ENCODE measurements around the gene SPTBN5. TPM values are rescaled to one million over a fixed set of nuclear protein-coding genes. Genes with fewer than 3 reads are reported as not detected.

The SPTBN5 gene
- polyA plus RNA-seq, 1 donor from 2014 or later = 0.01 TPM

DNA sequence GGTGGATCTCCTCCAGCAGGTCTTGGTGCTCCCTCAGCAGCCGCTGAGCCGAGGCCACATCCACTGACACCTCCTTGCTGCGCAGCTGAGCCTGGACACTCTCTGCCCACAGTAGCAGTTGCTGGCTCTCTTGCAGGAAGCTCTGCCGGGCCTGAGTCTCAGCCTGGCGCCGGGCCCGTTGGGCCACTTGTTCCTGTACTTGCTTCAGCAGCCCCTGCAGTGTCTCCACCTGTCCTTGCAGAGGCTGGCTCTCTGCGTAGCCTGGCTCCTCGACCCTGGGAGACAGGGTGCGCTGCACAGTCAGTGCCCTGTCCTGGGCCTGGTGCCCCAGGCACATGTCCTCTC, 15.5 kb downstream of the SPTBN5 start:
- Histone ChIP-seq H3K9ac (ENCODE audit: low read length) (no peak overlapping the region), H4K20me1 (ENCODE audit: insufficient read depth) (no peaks in the 10 kb centered on the region), H3F3A (ENCODE audit: insufficient read depth, low read length, poor library complexity, severe bottlenecking) (no peaks in the 10 kb centered on the region)

GRCh38 chr15:41877631-41878354, 16.1 kb downstream of the SPTBN5 start:
- Histone ChIP-seq H3K27me3 (ENCODE audit: insufficient read depth, low read depth, low read length) (peaks cover 24% of the 10 kb centered on the region), H3K9me2 (ENCODE audit: insufficient read depth, low read length) (no peaks in the 10 kb centered on the region), H4K20me1 (ENCODE audit: insufficient read depth) (no peaks in the 10 kb centered on the region), H3K9ac (ENCODE audit: low read length) (no peak overlapping the region), H3K4me2 (ENCODE audit: low read length) (no peak overlapping the region), H3K79me2 (replicated peaks; ENCODE audit: insufficient read depth, low read length) (no peaks in the 10 kb centered on the region), H3K9me3 (ENCODE audit: low read length) (no peaks in the 10 kb centered on the region), H3K36me3 (ENCODE audit: insufficient read depth, low read length) (no peaks in the 10 kb centered on the region), H3F3A (ENCODE audit: insufficient read depth, low read length, poor library complexity, severe bottlenecking) (no peaks in the 10 kb centered on the region), H3K4me3 (ENCODE audit: low read length) (no peak overlapping the region), H3K27ac (ENCODE audit: low read length) (no peak overlapping the region), H2AFZ (ENCODE audit: low read depth, low read length) (no peak overlapping the region)
- TF ChIP-seq RAD21 (conservative IDR thresholded peaks at IDR 0.05) (no peak), TAF1 (IDR thresholded peaks at IDR 0.05; ENCODE audit: low read depth) (no peak), MXI1 (conservative IDR thresholded peaks at IDR 0.05; ENCODE audit: poor library complexity, severe bottlenecking) (no peak), POLR2AphosphoS5 (IDR thresholded peaks at IDR 0.05) (no peak), SMC3 (conservative IDR thresholded peaks at IDR 0.05; ENCODE audit: poor library complexity) (no peak), CTCF (IDR thresholded peaks at IDR 0.05; ENCODE audit: poor library complexity, severe bottlenecking) (no peak), EP300 (conservative IDR thresholded peaks at IDR 0.05; ENCODE audit: poor library complexity, severe bottlenecking) (no peak)
- TF ChIP-seq, protein P1, sequence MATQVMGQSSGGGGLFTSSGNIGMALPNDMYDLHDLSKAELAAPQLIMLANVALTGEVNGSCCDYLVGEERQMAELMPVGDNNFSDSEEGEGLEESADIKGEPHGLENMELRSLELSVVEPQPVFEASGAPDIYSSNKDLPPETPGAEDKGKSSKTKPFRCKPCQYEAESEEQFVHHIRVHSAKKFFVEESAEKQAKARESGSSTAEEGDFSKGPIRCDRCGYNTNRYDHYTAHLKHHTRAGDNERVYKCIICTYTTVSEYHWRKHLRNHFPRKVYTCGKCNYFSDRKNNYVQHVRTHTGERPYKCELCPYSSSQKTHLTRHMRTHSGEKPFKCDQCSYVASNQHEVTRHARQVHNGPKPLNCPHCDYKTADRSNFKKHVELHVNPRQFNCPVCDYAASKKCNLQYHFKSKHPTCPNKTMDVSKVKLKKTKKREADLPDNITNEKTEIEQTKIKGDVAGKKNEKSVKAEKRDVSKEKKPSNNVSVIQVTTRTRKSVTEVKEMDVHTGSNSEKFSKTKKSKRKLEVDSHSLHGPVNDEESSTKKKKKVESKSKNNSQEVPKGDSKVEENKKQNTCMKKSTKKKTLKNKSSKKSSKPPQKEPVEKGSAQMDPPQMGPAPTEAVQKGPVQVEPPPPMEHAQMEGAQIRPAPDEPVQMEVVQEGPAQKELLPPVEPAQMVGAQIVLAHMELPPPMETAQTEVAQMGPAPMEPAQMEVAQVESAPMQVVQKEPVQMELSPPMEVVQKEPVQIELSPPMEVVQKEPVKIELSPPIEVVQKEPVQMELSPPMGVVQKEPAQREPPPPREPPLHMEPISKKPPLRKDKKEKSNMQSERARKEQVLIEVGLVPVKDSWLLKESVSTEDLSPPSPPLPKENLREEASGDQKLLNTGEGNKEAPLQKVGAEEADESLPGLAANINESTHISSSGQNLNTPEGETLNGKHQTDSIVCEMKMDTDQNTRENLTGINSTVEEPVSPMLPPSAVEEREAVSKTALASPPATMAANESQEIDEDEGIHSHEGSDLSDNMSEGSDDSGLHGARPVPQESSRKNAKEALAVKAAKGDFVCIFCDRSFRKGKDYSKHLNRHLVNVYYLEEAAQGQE (IDR thresholded peaks at IDR 0.05; ENCODE audit: borderline replicate concordance) = no peak

More for the DNA sequence above, 15.5 kb downstream of the SPTBN5 start:
- H3K4me2 ChIP-seq (ENCODE audit: low read length) = no peak overlapping the region
- H3K27ac ChIP-seq (ENCODE audit: low read length) = no peak overlapping the region
- H3K4me3 ChIP-seq (ENCODE audit: low read length) = no peak overlapping the region
- TF ChIP-seq CTCF (IDR thresholded peaks at IDR 0.05; ENCODE audit: poor library complexity, severe bottlenecking) (no peak), POLR2AphosphoS5 (IDR thresholded peaks at IDR 0.05) (no peak), RAD21 (conservative IDR thresholded peaks at IDR 0.05) (no peak), SMC3 (conservative IDR thresholded peaks at IDR 0.05; ENCODE audit: poor library complexity) (no peak), EP300 (conservative IDR thresholded peaks at IDR 0.05; ENCODE audit: poor library complexity, severe bottlenecking) (no peak), TAF1 (IDR thresholded peaks at IDR 0.05; ENCODE audit: low read depth) (no peak), MXI1 (conservative IDR thresholded peaks at IDR 0.05; ENCODE audit: poor library complexity, severe bottlenecking) (no peak), EZH2 (IDR thresholded peaks at IDR 0.05; ENCODE audit: borderline replicate concordance, insufficient read depth, low read length, poor library complexity, severe bottlenecking) (no peak)
- TF ChIP-seq, protein P1 (IDR thresholded peaks at IDR 0.05; ENCODE audit: borderline replicate concordance) = no peak
- H3K79me2 ChIP-seq (replicated peaks; ENCODE audit: insufficient read depth, low read length) = no peaks in the 10 kb centered on the region
- H3K36me3 ChIP-seq (ENCODE audit: insufficient read depth, low read length) = no peaks in the 10 kb centered on the region
- H3K9me3 ChIP-seq (ENCODE audit: low read length) = no peaks in the 10 kb centered on the region
- H3K9me2 ChIP-seq (ENCODE audit: insufficient read depth, low read length) = no peaks in the 10 kb centered on the region
- H3K27me3 ChIP-seq (ENCODE audit: insufficient read depth, low read depth, low read length) = peaks cover 27% of the 10 kb centered on the region
- H2AFZ ChIP-seq (ENCODE audit: low read depth, low read length) = no peak overlapping the region
